Activated CD8-positive, alpha-beta T cell treated with anti-CD3 and anti-CD28 coated beads for 36 hours (primary cell): ENCODE results near the gene RFTN1. TPM values are rescaled to one million over a fixed set of nuclear protein-coding genes. Genes with fewer than 3 reads are reported as not detected.

Experiments
- ATAC-seq: fragments of 200-7000 bp; cut with Tn5 transposase; one replicate; pipeline ENCODE4 v1.10.0; 2021; ENCODE audit warnings: mild to moderate bottlenecking, moderate library complexity
- CTCF ChIA-PET: fragments of 350-600 bp; sonication (Branson Sonifier 250); formaldehyde crosslinking; loops from one replicate; lab custom pipeline; 2021; ENCODE audit warnings: antibody characterized with exemption; lab: Charles Lee
- POLR2A ChIA-PET: fragments of 350-600 bp; sonication (Branson Sonifier 250); formaldehyde crosslinking; loops from one replicate; lab custom pipeline; 2021; ENCODE audit warnings: antibody characterized with exemption; lab: Charles Lee
- DNase-seq: peaks from one replicate; pipeline ENCODE4 v3.0.0-alpha.2; 2020
- H3K27ac Mint-ChIP-seq: one replicate; pipeline ENCODE4 v1.8.0; 2021; ENCODE audit warnings: mild to moderate bottlenecking, mixed read lengths
- H3K27me3 Mint-ChIP-seq: one replicate; pipeline ENCODE4 v1.8.0; 2021; ENCODE audit warnings: mixed read lengths
- H3K36me3 Mint-ChIP-seq: one replicate; pipeline ENCODE4 v1.8.0; 2021; ENCODE audit warnings: low read depth, mixed read lengths
- H3K4me1 Mint-ChIP-seq: one replicate; pipeline ENCODE4 v1.8.0; 2021; ENCODE audit warnings: low read depth, mixed read lengths
- H3K4me3 Mint-ChIP-seq: one replicate; pipeline ENCODE4 v1.8.0; 2021; ENCODE audit warnings: mild to moderate bottlenecking, moderate library complexity, mixed read lengths
- H3K9me3 Mint-ChIP-seq: one replicate; pipeline ENCODE4 v1.8.0; 2021; ENCODE audit warnings: mixed read lengths
- CTCF ChIP-seq: fragments of 200-600 bp; IDR thresholded peaks from one replicate; pipeline ENCODE4 v1.8.0; 2022; ENCODE audit warnings: antibody characterized with exemption, mild to moderate bottlenecking
- intact Hi-C: fragments of 100-400 bp; cut with micrococcal nuclease; formaldehyde crosslinking; loops from one replicate; pipeline ENCODE4 v1.10.0; 2022
- total RNA-seq, 2 experiments: library from RNA; stranded (reverse); gene quantifications; one replicate each; pipeline ENCODE4 v1.2.3, GENCODE V29; 2021

The RFTN1 gene
- total RNA-seq, 2 experiments from 2014 or later: 113 to 125 TPM

GRCh38 chr3:16332904-16333426, 180.5 kb downstream of the RFTN1 start:
- ATAC-seq: no peak

GRCh38 chr3:16331319-16331883, 182.1 kb downstream of the RFTN1 start:
- no peaks in the 10 kb centered on the region for H3K27me3 Mint-ChIP-seq
- H3K9me3 Mint-ChIP-seq: peaks cover 20% of the 10 kb centered on the region
- TF ChIP-seq CTCF: no peak
- POLR2A ChIA-PET: no interaction called here
- intact Hi-C loops: no loop called here
- CTCF ChIA-PET: no interaction called here
- H3K27ac Mint-ChIP-seq: peak overlapping the region; percentile 17
- DNase-seq (no peak), ATAC-seq (no peak)
- H3K4me1 Mint-ChIP-seq: peaks cover 30% of the 10 kb centered on the region
- H3K36me3 Mint-ChIP-seq: peaks cover 90% of the 10 kb centered on the region
- no peak overlapping the region for H3K4me3 Mint-ChIP-seq

More at GRCh38 chr3:16332904-16333426, 180.5 kb downstream of the RFTN1 start:
- Mint-ChIP-seq H3K4me3 (no peak overlapping the region), H3K27ac (peak overlapping the region; percentile 14), H3K4me1 (peaks cover 27% of the 10 kb centered on the region), H3K36me3 (peaks cover 88% of the 10 kb centered on the region), H3K27me3 (no peaks in the 10 kb centered on the region), H3K9me3 (peaks cover 20% of the 10 kb centered on the region)
- intact Hi-C loops: no loop called here
- TF ChIP-seq CTCF: no peak
- ChIA-PET POLR2A (interaction anchor here (1.1 kb wide), 1 partner anchor 178 kb away, joined by 3 read pairs; no protein-coding TSS in a partner anchor), CTCF (interaction anchor here (0.7 kb wide), 1 partner anchor 65 kb away, joined by 3 read pairs; no protein-coding TSS in a partner anchor)
- DNase-seq: no peak

GRCh38 chr3:16330351-16330750, 183.1 kb downstream of the RFTN1 start:
- Mint-ChIP-seq H3K27ac (peak overlapping the region; percentile 11), H3K9me3 (peaks cover 20% of the 10 kb centered on the region), H3K27me3 (no peaks in the 10 kb centered on the region), H3K4me3 (no peak overlapping the region), H3K36me3 (peaks cover 87% of the 10 kb centered on the region), H3K4me1 (peaks cover 37% of the 10 kb centered on the region)
- DNase-seq: no peak
- ChIA-PET POLR2A (interaction anchor here (0.9 kb wide), 1 partner anchor 8 kb away, joined by 4 read pairs; no protein-coding TSS in a partner anchor), CTCF (interaction anchor here (0.8 kb wide), 1 partner anchor 40 kb away, joined by 4 read pairs; no protein-coding TSS in a partner anchor)
- intact Hi-C loops: no loop called here
- no peak for TF ChIP-seq CTCF
- ATAC-seq: no peak

- CTCF ChIA-PET: interaction anchor here (0.8 to 1.1 kb wide), 2 partner anchors 10 to 39 kb away, joined by 4 read pairs; no protein-coding TSS in a partner anchor
- no peak for DNase-seq
Observed at GRCh38 chr3:16329826-16330129, 183.7 kb downstream of the RFTN1 start.

More at GRCh38 chr3:16329826-16330129, 183.7 kb downstream of the RFTN1 start:
- H3K4me1 Mint-ChIP-seq: peaks cover 36% of the 10 kb centered on the region
- no peak for TF ChIP-seq CTCF
- H3K9me3 Mint-ChIP-seq: peaks cover 19% of the 10 kb centered on the region
- ATAC-seq: no peak
- POLR2A ChIA-PET: interaction anchor here (0.7 to 1.1 kb wide), 3 partner anchors 9 to 29 kb away, joined by 3 to 4 read pairs (median 4); no protein-coding TSS in a partner anchor
- H3K36me3 Mint-ChIP-seq: peaks cover 86% of the 10 kb centered on the region
- intact Hi-C loops: no loop called here
- H3K4me3 Mint-ChIP-seq: no peak overlapping the region
- H3K27ac Mint-ChIP-seq: no peak overlapping the region
- no peaks in the 10 kb centered on the region for H3K27me3 Mint-ChIP-seq
